ENCODE results near the gene HIF3A.

Gene HIF3A

DNA sequence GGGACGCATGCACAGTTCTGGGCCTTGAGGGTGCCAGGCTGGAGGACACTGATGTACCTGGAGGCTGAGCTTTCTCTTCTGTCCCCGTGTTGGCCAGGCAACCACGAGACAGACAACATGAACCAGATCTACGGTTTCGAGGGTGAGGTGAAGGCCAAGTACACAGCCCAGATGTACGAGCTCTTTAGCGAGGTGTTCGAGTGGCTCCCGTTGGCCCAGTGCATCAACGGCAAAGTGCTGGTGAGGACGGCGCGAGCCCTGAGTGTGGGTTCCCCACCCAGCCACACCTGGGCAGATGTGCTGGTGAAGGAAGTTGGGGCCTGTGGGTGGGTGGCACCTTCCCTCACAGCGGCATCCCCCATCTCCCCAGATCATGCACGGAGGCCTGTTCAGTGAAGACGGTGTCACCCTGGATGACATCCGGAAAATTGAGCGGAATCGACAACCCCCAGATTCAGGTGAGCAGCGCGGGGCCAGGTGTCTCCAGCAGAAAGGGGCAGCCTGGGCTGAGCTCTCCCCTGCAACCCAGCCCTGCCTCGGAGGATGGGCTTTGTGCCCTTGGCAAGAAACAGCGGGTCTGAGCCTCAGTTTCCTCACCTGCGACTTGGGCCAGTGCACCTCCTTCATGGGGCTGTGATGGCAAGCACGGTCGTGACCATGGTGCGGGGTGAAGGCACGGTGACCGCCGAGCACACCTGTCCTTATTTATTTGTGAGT, 90.3 kb downstream of the HIF3A start:
- no peak for DNase-seq

DNA sequence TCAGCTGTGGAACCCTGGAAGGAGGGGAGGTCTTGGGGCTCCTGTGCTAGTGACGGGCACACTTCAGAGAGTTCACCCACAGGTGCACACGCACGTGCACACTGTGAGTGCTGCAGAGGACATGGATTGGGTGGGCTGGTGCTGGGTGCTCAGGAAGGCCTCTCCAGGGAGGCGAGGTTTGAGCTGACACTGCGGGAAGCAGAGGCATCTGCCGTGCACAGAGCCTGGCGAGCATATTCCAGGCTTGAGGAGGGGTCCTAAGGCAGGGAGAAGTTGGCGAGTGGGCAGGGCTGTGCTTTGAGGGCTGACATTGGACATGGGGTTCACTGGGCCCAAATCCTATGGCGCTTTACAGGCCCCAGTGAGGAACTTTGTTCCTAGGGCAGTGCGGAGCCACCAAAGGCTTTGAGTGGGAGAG, 90.9 kb downstream of the HIF3A start:
- DNase-seq: no peak

DNA sequence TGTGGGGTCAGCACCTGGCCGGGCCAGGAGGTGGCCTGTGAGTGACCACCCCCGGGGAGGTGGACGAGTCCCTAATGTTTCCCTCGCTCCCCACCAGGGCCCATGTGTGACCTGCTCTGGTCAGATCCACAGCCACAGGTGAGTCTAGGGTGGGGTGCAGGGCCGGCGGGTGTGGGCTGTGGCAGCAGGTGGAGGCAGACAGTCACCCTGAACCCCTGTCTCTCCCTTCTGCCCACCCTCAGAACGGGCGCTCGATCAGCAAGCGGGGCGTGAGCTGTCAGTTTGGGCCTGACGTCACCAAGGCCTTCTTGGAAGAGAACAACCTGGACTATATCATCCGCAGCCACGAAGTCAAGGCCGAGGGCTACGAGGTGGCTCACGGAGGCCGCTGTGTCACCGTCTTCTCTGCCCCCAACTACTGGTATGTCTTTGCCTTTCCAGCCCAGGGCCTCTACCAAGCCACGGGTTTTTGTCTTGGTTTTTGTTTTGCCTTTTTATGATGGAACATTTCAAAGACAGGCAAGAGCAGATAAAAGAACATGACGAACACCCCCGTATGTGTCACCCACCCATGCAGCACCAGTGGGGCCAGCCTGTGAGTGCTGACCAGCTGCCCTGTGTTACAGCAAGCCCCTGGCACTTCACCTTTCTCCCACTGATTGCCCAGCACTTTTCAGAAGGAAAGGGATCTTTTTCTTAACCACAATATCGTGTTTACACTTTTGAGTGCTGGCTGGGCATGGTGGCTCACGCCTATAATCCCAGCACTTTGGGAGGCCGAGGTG, 91.7 kb downstream of the HIF3A start:
- no peak for DNase-seq

DNA sequence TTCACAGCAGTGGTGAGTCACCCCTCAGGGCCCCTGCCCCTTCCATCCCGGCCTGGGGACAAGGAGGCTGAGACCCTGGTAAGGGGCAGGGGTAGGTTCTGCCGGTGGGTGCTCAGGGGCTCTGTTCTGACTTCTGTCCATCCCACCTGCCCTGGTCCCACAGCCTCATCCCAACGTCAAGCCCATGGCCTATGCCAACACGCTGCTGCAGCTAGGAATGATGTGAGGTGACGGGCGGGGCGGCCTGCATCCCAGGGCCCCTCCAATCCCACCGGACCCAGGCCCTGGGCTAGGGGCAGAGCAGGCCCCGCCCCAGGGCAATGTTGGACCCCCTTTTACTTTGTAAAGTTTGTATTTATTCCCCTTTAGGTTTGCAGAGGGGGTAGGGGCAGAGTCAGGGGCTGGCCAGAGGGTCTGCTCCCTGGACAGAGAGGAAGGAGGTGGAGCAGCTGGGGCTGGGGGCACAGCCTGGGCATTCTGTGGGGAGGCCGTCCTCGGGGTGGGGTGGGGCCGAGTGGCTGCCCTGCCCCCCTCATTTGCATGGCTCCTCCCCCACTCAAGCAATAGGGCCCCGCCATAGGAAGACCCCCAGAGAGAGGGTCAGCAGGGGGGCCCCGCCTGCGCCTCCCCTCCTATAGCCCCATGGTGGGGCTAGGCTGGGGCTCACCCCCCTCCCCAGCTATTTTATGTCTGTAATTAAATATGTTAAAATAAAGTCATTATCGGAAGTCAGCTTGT, 93.4 kb downstream of the HIF3A start:
- DNase-seq: no peak

- no peak for DNase-seq
Measured at GRCh38 chr19:46390866-46391265, 94.0 kb downstream of the HIF3A start.

GRCh38 chr19:46391296-46392251, 94.7 kb downstream of the HIF3A start:
- no peak for DNase-seq

DNA sequence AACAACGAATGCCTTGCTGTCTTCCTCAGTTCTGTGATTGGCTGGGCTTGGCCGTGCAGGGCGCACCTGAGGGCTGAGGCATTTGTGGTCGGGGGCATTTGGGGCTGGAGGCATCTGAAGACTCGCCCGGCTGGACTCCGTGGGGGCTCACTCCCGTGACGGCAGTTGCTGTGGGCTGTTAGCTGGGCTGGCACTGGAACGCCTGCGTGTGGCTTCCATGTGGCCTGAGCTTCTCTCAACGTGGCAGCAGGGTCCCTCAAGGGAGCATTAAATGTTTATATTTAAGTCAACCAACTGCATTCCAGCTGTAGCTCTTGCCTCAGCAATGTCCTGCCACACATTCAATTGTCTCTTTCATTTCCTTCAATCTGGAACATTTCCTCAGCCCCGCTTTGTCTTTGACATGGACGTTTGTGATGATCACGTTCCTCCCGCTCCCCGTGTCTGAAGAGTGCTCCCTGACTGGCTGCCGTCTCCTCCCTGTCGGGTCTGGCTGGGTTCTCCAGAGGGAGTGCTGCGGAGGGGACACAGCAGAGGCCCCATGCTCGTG, 95.5 kb downstream of the HIF3A start:
- DNase-seq: no peak

DNA sequence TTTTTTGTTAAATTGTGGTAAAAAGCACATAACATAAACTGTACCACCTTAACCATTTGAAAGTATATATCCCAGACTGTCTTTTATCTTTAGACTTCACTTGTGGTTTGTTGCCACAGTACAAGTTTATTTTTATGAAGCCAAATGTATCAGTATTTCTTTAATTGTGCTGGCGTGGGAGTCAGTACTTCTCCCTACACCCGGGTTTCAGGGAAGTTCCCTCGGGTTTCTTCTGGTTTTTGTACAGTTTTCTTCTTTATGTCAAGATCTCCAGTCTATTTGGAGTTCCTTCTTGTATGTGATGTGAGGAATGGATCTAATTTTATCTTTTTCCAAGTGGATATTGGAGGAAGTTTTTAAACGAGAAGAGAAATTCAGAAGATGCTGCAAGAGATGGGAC, 96.0 kb downstream of the HIF3A start:
- no peak for DNase-seq

All from midbrain (tissue), 1 donor.